HepG2 (cell line): ENCODE measurements around the gene DZANK1. TPM values are rescaled to one million over a fixed set of nuclear protein-coding genes. Genes with fewer than 3 reads are reported as not detected.

Experiments used
- ATAC-seq: fragments of 200-7000 bp; cut with Tn5 transposase; 3 replicates; pipeline ENCODE4 v1.9.1; 2020; ENCODE audit warnings: mild to moderate bottlenecking, moderate library complexity
- BruUV-seq: library from RNA; stranded (reverse); fragments of 400-500 nt; replicated peaks from 2 replicates; lab custom pipeline; 2021; lab: Mats Ljungman, UMichigan
- CTCF ChIA-PET: fragments of 300-600 bp; formaldehyde crosslinking; extraction: SDS; loops from one replicate; lab custom pipeline; 2021; ENCODE audit warnings: low total read pairs, inconsistent platforms, low intra/inter-chr PET ratio; lab: Yijun Ruan, JAX
- POLR2A ChIA-PET: fragments of 350-600 bp; sonication (Branson Sonifier 250); formaldehyde crosslinking; loops from one replicate; lab custom pipeline; 2020; ENCODE audit warnings: antibody characterized with exemption, inconsistent platforms; lab: Yijun Ruan, JAX
- DNase-seq: peaks from one replicate; pipeline ENCODE4 v3.0.0-alpha.2; 2015; ENCODE audit warnings: low spot score
- FAIRE-seq: peaks from 3 replicates; lab custom pipeline; 2011; peaks lifted over from hg19 to GRCh38; lab: Jason Lieb, UNC
- H2AFZ ChIP-seq: one replicate; pipeline ENCODE4 v1.6.1; 2011; ENCODE audit warnings: low read length, inconsistent platforms
- H3K27ac ChIP-seq: fragments of 300-600 bp; 3 replicates; pipeline ENCODE4 v1.8.0; 2011; ENCODE audit warnings: mixed run types, mild to moderate bottlenecking, mixed read lengths, low read length, inconsistent platforms; ENCODE audit not compliant: insufficient read depth; ENCODE audit errors: extremely low read length
- H3K27me3 ChIP-seq, 2 experiments: fragments of 200-600 bp in 1 of 2; 2 replicates in 1 of 2; 3 replicates in 1 of 2; pipeline versions ENCODE4 v1.6.0 to v1.8.0; 2011; ENCODE audit warnings: low read length in 2 of 2, mild to moderate bottlenecking in 2 of 2, moderate library complexity in 2 of 2, inconsistent platforms in 1 of 2; ENCODE audit not compliant: insufficient read depth in 2 of 2, control insufficient read depth in 1 of 2
- H3K36me3 ChIP-seq, 2 experiments: fragments of 200-600 bp in 1 of 2; replicated peaks in 1 of 2; 2 replicates in 1 of 2; 3 replicates in 1 of 2; pipeline versions ENCODE4 v1.5.1 to v1.8.0; 2011; ENCODE audit warnings: low read length in 2 of 2, inconsistent platforms in 1 of 2; ENCODE audit not compliant: insufficient read depth in 2 of 2, control insufficient read depth in 1 of 2
- H3K4me1 ChIP-seq: 2 replicates; pipeline ENCODE4 v1.5.1; 2012; ENCODE audit warnings: low read length, inconsistent platforms; ENCODE audit not compliant: insufficient read depth
- H3K4me2 ChIP-seq: 2 replicates; pipeline ENCODE4 v1.6.0; 2011; ENCODE audit warnings: low read depth, low read length, inconsistent platforms
- H3K4me3 ChIP-seq, 3 experiments: fragments of 200-600 bp in 1 of 3; sonication (generic), shearing (Covaris generic) in 1 of 3; replicated peaks in 1 of 3; 2 replicates each; pipeline ENCODE4 v1.5.1; 2011 to 2016; ENCODE audit warnings: low read length in 3 of 3, inconsistent platforms in 2 of 3, low read depth in 2 of 3, mild to moderate bottlenecking in 2 of 3, control low read depth in 1 of 3, mixed read lengths in 1 of 3; ENCODE audit not compliant: insufficient read depth in 1 of 3
- H3K79me2 ChIP-seq: one replicate; pipeline ENCODE4 v1.6.1; 2011; ENCODE audit warnings: low read length, inconsistent platforms; ENCODE audit not compliant: insufficient read depth
- H3K9ac ChIP-seq: 2 replicates; pipeline ENCODE4 v1.6.0; 2011; ENCODE audit warnings: mild to moderate bottlenecking, low read depth, low read length, inconsistent platforms; ENCODE audit not compliant: insufficient read depth
- H3K9me3 ChIP-seq: 2 replicates; pipeline ENCODE4 v1.5.1; 2012; ENCODE audit warnings: mild to moderate bottlenecking, low read length
- H4K20me1 ChIP-seq: 2 replicates; pipeline ENCODE4 v1.6.0; 2011; ENCODE audit warnings: inconsistent platforms, mild to moderate bottlenecking, low read length, moderate library complexity; ENCODE audit not compliant: insufficient read depth
- KLF11 ChIP-seq: IDR thresholded peaks from 2 replicates; pipeline ENCODE4 v1.6.1; 2016; ENCODE audit warnings: missing compliant biosample characterization
- TMF1 ChIP-seq: sonication (generic); formaldehyde crosslinking; IDR thresholded peaks from 2 replicates; pipeline ENCODE4 v1.8.1; 2022; ENCODE audit warnings: low read depth, missing genetic modification reagents
- TP53 ChIP-seq: sonication (generic); formaldehyde crosslinking; conservative IDR thresholded peaks from 2 replicates; pipeline ENCODE4 v1.4.0; 2020; ENCODE audit warnings: missing genetic modification reagents
- ZNF569 ChIP-seq: sonication (generic); formaldehyde crosslinking; IDR thresholded peaks from 2 replicates; pipeline ENCODE4 v1.5.0; 2020; ENCODE audit warnings: mild to moderate bottlenecking, missing genetic modification reagents, moderate library complexity, borderline replicate concordance
- WGBS: methylation state at CpG from one replicate; pipeline ENCODE4 v1.1.6; 2017; ENCODE audit warnings: low lambda C conversion rate; 5-methylcytosine and 5-hydroxymethylcytosine counted together
- in situ Hi-C: cut with HindIII; loops from 2 replicates; pipeline ENCODE4 v1.10.0; 2017; ENCODE audit warnings: low pct_unique_long_range_greater_than_20kb; ENCODE audit not compliant: extremely low pct_ligation_motif_present
- intact Hi-C: fragments of 100-400 bp; cut with micrococcal nuclease; formaldehyde crosslinking; loops from one replicate; pipeline ENCODE4 v1.10.0; 2022; ENCODE audit not compliant: unreplicated experiment
- polyA plus RNA-seq, 8 experiments: library from polyadenylated mRNA; depleted of rRNA in 3 of 8; stranded (reverse) in 7 of 8; unstranded in 1 of 8; fragments of >200 nt; fragmentation: Illumina TruSeq in 4 of 8; extraction: Trizol in 4 of 8; gene quantifications; 2 replicates each; pipeline versions ENCODE4 v1.2.1 to v1.2.3, GENCODE V29; 2011 to 2016; ENCODE audit warnings: low read depth in 4 of 8, missing spikeins in 1 of 8, mixed read lengths in 1 of 8; ENCODE audit not compliant: insufficient read depth in 1 of 8
- total RNA-seq, 5 experiments: library from RNA; depleted of rRNA; stranded (reverse); fragments of >200 nt; fragmentation: Illumina TruSeq; extraction: Trizol; gene quantifications; 2 replicates each; pipeline ENCODE4 v1.2.3, GENCODE V29; 2016; ENCODE audit warnings: low read depth in 1 of 5
- TF ChIP-seq, protein P1 (sequence below): sonication (generic); formaldehyde crosslinking; IDR thresholded peaks from 2 replicates; pipeline ENCODE4 v1.4.0; 2020; ENCODE audit warnings: mild to moderate bottlenecking, missing genetic modification reagents
- TF ChIP-seq, protein P2 (sequence below): sonication (generic); formaldehyde crosslinking; IDR thresholded peaks from 2 replicates; pipeline ENCODE4 v1.4.0; 2020; ENCODE audit warnings: missing genetic modification reagents

DZANK1 gene
- total and polyA plus RNA-seq, 2 of the 13 experiments (the other 11 are each of a cell fraction or from before 2014, with no cell fraction given) = 1.6 to 3.2 TPM

DNA sequence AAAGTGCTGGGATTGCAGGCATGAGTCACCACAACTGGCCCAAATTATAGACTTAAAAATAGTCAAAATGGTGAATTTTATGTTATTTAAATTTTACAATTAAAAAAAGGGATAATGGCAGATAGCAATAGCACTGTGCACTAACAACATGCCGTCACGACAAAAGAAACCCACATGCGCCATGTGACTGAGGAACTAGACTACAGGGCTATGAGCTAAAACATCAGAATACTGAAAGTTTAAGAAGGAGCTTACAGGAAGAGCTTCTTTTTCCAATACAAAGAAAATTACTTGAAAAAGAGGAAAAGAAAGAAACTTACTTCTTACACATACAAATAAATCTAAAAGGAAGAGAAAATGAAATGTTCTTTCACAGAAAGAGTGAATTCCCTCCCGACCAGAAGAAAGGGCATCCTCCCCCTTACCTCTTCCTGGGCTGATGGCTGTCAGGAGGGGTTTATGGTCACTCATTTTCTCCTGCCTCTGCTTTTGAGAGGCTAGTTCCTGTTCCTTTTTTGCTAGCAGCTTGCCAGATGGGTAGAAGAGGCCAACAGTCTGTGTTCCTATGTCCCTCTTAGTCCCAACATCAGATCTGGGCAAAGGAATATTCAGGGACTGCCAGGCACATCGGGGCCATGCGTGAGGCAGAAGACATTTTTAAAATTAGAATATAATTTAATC lies 54.5 kb downstream of the DZANK1 start (continued):
- TF ChIP-seq ZNF569 (CRISPR knock-in tag) (no peak), TMF1 (CRISPR knock-in tag) (no peak)
- TF ChIP-seq, protein P1, sequence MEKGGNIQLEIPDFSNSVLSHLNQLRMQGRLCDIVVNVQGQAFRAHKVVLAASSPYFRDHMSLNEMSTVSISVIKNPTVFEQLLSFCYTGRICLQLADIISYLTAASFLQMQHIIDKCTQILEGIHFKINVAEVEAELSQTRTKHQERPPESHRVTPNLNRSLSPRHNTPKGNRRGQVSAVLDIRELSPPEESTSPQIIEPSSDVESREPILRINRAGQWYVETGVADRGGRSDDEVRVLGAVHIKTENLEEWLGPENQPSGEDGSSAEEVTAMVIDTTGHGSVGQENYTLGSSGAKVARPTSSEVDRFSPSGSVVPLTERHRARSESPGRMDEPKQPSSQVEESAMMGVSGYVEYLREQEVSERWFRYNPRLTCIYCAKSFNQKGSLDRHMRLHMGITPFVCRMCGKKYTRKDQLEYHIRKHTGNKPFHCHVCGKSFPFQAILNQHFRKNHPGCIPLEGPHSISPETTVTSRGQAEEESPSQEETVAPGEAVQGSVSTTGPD (CRISPR knock-in tag) = no peak
- TF ChIP-seq, all 625 proteins: peak for 0

DNA sequence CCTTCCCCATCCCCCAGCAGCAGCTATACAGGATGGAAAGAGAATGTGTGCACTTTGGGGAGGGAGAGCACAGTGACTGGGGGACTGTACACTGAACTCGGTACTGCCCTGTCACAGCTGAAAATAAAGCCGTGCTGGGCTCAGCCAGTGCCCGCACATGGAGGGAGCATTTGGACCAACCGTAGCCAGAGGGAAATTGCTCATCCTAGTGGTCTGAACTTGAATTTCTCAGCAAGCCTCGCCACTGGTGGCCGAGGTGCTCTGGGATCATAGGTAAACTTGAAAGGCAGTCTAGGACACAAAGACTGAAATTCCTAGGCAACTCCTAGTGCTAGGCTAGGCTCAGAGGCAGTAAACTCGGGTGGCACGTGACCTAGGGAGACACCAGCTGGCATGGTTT lies 61.0 kb downstream of the DZANK1 start:
- peak; percentile 88 for ATAC-seq
- no peaks in the 10 kb centered on the region for H3K27me3 ChIP-seq
- H3K9me3 ChIP-seq = peaks cover 11% of the 10 kb centered on the region
- 48% methylated on average over 8 of the region's 8 CpGs for WGBS
- no peak overlapping the region for H3K9ac ChIP-seq
- FAIRE-seq = peak; percentile 37
- no peaks in the 10 kb centered on the region for H3K4me1 ChIP-seq
- H4K20me1 ChIP-seq = no peaks in the 10 kb centered on the region
- DNase-seq = no peak
- POLR2A ChIA-PET = no interaction called here
- intact Hi-C loops = no loop called here
- no peak overlapping the region for H2AFZ ChIP-seq
- H3K36me3 ChIP-seq = no peaks in the 10 kb centered on the region
- no peak for TF ChIP-seq TP53 (CRISPR knock-in tag)
- TF ChIP-seq KLF11 = no peak
- TF ChIP-seq, protein P2, sequence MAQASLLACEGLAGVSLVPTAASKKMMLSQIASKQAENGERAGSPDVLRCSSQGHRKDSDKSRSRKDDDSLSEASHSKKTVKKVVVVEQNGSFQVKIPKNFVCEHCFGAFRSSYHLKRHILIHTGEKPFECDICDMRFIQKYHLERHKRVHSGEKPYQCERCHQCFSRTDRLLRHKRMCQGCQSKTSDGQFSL (CRISPR knock-in tag) = no peak
- TF ChIP-seq, all 625 proteins: peak for 0
- H3K27ac ChIP-seq = no peak overlapping the region
- H3K4me3 ChIP-seq = no peak overlapping the region
- CTCF ChIA-PET = no interaction called here
- no peaks in the 10 kb centered on the region for H3K79me2 ChIP-seq
- H3K4me2 ChIP-seq = no peak overlapping the region
- no TSS peak for BruUV-seq
- in situ Hi-C loops = no loop called here
